HepG2 (cell line): Measurements from ENCODE around the gene CHRNB2. TPM values are rescaled to one million over a fixed set of nuclear protein-coding genes. Genes with fewer than 3 reads are reported as not detected.

Source experiments
- ATAC-seq: fragments of 200-7000 bp; cut with Tn5 transposase; 3 replicates; pipeline ENCODE4 v1.9.1; 2020; ENCODE audit warnings: mild to moderate bottlenecking, moderate library complexity
- BruUV-seq: library from RNA; stranded (reverse); fragments of 400-500 nt; replicated peaks from 2 replicates; lab custom pipeline; 2021; lab: Mats Ljungman, UMichigan
- CTCF ChIA-PET: fragments of 300-600 bp; formaldehyde crosslinking; extraction: SDS; loops from one replicate; lab custom pipeline; 2021; ENCODE audit warnings: low total read pairs, inconsistent platforms, low intra/inter-chr PET ratio; lab: Yijun Ruan, JAX
- POLR2A ChIA-PET: fragments of 350-600 bp; sonication (Branson Sonifier 250); formaldehyde crosslinking; loops from one replicate; lab custom pipeline; 2020; ENCODE audit warnings: antibody characterized with exemption, inconsistent platforms; lab: Yijun Ruan, JAX
- DNase-seq: peaks from one replicate; pipeline ENCODE4 v3.0.0-alpha.2; 2015; ENCODE audit warnings: low spot score
- FAIRE-seq: peaks from 3 replicates; lab custom pipeline; 2011; peaks lifted over from hg19 to GRCh38; lab: Jason Lieb, UNC
- H2AFZ ChIP-seq: one replicate; pipeline ENCODE4 v1.6.1; 2011; ENCODE audit warnings: low read length, inconsistent platforms
- H3K27ac ChIP-seq: fragments of 300-600 bp; 3 replicates; pipeline ENCODE4 v1.8.0; 2011; ENCODE audit warnings: mixed run types, mild to moderate bottlenecking, mixed read lengths, low read length, inconsistent platforms; ENCODE audit not compliant: insufficient read depth; ENCODE audit errors: extremely low read length
- H3K27me3 ChIP-seq, 2 experiments: fragments of 200-600 bp in 1 of 2; 2 replicates in 1 of 2; 3 replicates in 1 of 2; pipeline versions ENCODE4 v1.6.0 to v1.8.0; 2011; ENCODE audit warnings: low read length in 2 of 2, mild to moderate bottlenecking in 2 of 2, moderate library complexity in 2 of 2, inconsistent platforms in 1 of 2; ENCODE audit not compliant: insufficient read depth in 2 of 2, control insufficient read depth in 1 of 2
- H3K36me3 ChIP-seq, 2 experiments: fragments of 200-600 bp in 1 of 2; replicated peaks in 1 of 2; 2 replicates in 1 of 2; 3 replicates in 1 of 2; pipeline versions ENCODE4 v1.5.1 to v1.8.0; 2011; ENCODE audit warnings: low read length in 2 of 2, inconsistent platforms in 1 of 2; ENCODE audit not compliant: insufficient read depth in 2 of 2, control insufficient read depth in 1 of 2
- H3K4me1 ChIP-seq: 2 replicates; pipeline ENCODE4 v1.5.1; 2012; ENCODE audit warnings: low read length, inconsistent platforms; ENCODE audit not compliant: insufficient read depth
- H3K4me2 ChIP-seq: 2 replicates; pipeline ENCODE4 v1.6.0; 2011; ENCODE audit warnings: low read depth, low read length, inconsistent platforms
- H3K4me3 ChIP-seq, 3 experiments: fragments of 200-600 bp in 1 of 3; sonication (generic), shearing (Covaris generic) in 1 of 3; replicated peaks in 1 of 3; 2 replicates each; pipeline ENCODE4 v1.5.1; 2011 to 2016; ENCODE audit warnings: low read length in 3 of 3, inconsistent platforms in 2 of 3, low read depth in 2 of 3, mild to moderate bottlenecking in 2 of 3, control low read depth in 1 of 3, mixed read lengths in 1 of 3; ENCODE audit not compliant: insufficient read depth in 1 of 3
- H3K79me2 ChIP-seq: one replicate; pipeline ENCODE4 v1.6.1; 2011; ENCODE audit warnings: low read length, inconsistent platforms; ENCODE audit not compliant: insufficient read depth
- H3K9ac ChIP-seq: 2 replicates; pipeline ENCODE4 v1.6.0; 2011; ENCODE audit warnings: mild to moderate bottlenecking, low read depth, low read length, inconsistent platforms; ENCODE audit not compliant: insufficient read depth
- H3K9me3 ChIP-seq: 2 replicates; pipeline ENCODE4 v1.5.1; 2012; ENCODE audit warnings: mild to moderate bottlenecking, low read length
- H4K20me1 ChIP-seq: 2 replicates; pipeline ENCODE4 v1.6.0; 2011; ENCODE audit warnings: inconsistent platforms, mild to moderate bottlenecking, low read length, moderate library complexity; ENCODE audit not compliant: insufficient read depth
- ATRX ChIP-seq: sonication (generic); formaldehyde crosslinking; IDR thresholded peaks from 2 replicates; pipeline ENCODE4 v1.4.0; 2020; ENCODE audit warnings: missing genetic modification reagents, borderline replicate concordance
- CHD4 ChIP-seq: fragments of 200-600 bp; sonication (generic); IDR thresholded peaks from 2 replicates; pipeline ENCODE4 v1.7.0; 2017; ENCODE audit warnings: mild to moderate bottlenecking, low read length, borderline replicate concordance
- DNMT1 ChIP-seq: sonication (generic); formaldehyde crosslinking; IDR thresholded peaks from 2 replicates; pipeline ENCODE4 v1.5.1; 2020; ENCODE audit warnings: mild to moderate bottlenecking, missing genetic modification reagents
- NCOA1 ChIP-seq: sonication (generic); formaldehyde crosslinking; IDR thresholded peaks from 2 replicates; pipeline ENCODE4 v1.9.0; 2021; ENCODE audit warnings: missing genetic modification reagents
- NFIB ChIP-seq: sonication (generic); formaldehyde crosslinking; IDR thresholded peaks from 2 replicates; pipeline ENCODE4 v1.9.0; 2021; ENCODE audit warnings: missing genetic modification reagents, mild to moderate bottlenecking, borderline replicate concordance
- RBFOX2 ChIP-seq: fragments of 200-400 bp; formaldehyde crosslinking; IDR thresholded peaks from 2 replicates; pipeline ENCODE4 v1.6.1; 2017; ENCODE audit warnings: low read depth, mild to moderate bottlenecking, low read length
- SIN3B ChIP-seq: fragments of 150-350 bp; IDR thresholded peaks from 2 replicates; pipeline ENCODE4 v1.6.1; 2014; ENCODE audit warnings: low read length
- ZBTB21 ChIP-seq: sonication (generic); formaldehyde crosslinking; IDR thresholded peaks from 2 replicates; pipeline ENCODE4 v1.4.0; 2020; ENCODE audit warnings: missing genetic modification reagents
- ZBTB3 ChIP-seq: sonication (generic); formaldehyde crosslinking; IDR thresholded peaks from 2 replicates; pipeline ENCODE4 v1.4.0; 2020; ENCODE audit warnings: low read depth, mild to moderate bottlenecking, moderate library complexity, missing genetic modification reagents, borderline replicate concordance
- ZBTB44 ChIP-seq: sonication (generic); formaldehyde crosslinking; IDR thresholded peaks from 2 replicates; pipeline ENCODE4 v1.4.0; 2020; ENCODE audit warnings: missing genetic modification reagents
- ZIK1 ChIP-seq: sonication (generic); formaldehyde crosslinking; IDR thresholded peaks from 2 replicates; pipeline ENCODE4 v1.5.0; 2020; ENCODE audit warnings: mild to moderate bottlenecking, low read depth, missing genetic modification reagents, borderline replicate concordance
- ZNF550 ChIP-seq: sonication (generic); formaldehyde crosslinking; IDR thresholded peaks from 2 replicates; pipeline ENCODE4 v1.4.0; 2020; ENCODE audit warnings: mild to moderate bottlenecking, missing genetic modification reagents, borderline replicate concordance
- ZNF703 ChIP-seq: sonication (generic); formaldehyde crosslinking; IDR thresholded peaks from 2 replicates; pipeline ENCODE4 v1.5.1; 2020; ENCODE audit warnings: missing genetic modification reagents, mild to moderate bottlenecking, moderate library complexity, borderline replicate concordance
- ZNF704 ChIP-seq: sonication (generic); formaldehyde crosslinking; IDR thresholded peaks from 2 replicates; pipeline ENCODE4 v1.8.1; 2023; ENCODE audit warnings: mild to moderate bottlenecking, inconsistent platforms, moderate library complexity, missing genetic modification reagents, borderline replicate concordance
- WGBS: methylation state at CpG from one replicate; pipeline ENCODE4 v1.1.6; 2017; ENCODE audit warnings: low lambda C conversion rate; 5-methylcytosine and 5-hydroxymethylcytosine counted together
- in situ Hi-C: cut with HindIII; loops from 2 replicates; pipeline ENCODE4 v1.10.0; 2017; ENCODE audit warnings: low pct_unique_long_range_greater_than_20kb; ENCODE audit not compliant: extremely low pct_ligation_motif_present
- intact Hi-C: fragments of 100-400 bp; cut with micrococcal nuclease; formaldehyde crosslinking; loops from one replicate; pipeline ENCODE4 v1.10.0; 2022; ENCODE audit not compliant: unreplicated experiment
- polyA plus RNA-seq, 8 experiments: library from polyadenylated mRNA; depleted of rRNA in 3 of 8; stranded (reverse) in 7 of 8; unstranded in 1 of 8; fragments of >200 nt; fragmentation: Illumina TruSeq in 4 of 8; extraction: Trizol in 4 of 8; gene quantifications; 2 replicates each; pipeline versions ENCODE4 v1.2.1 to v1.2.3, GENCODE V29; 2011 to 2016; ENCODE audit warnings: low read depth in 4 of 8, missing spikeins in 1 of 8, mixed read lengths in 1 of 8; ENCODE audit not compliant: insufficient read depth in 1 of 8
- total RNA-seq, 5 experiments: library from RNA; depleted of rRNA; stranded (reverse); fragments of >200 nt; fragmentation: Illumina TruSeq; extraction: Trizol; gene quantifications; 2 replicates each; pipeline ENCODE4 v1.2.3, GENCODE V29; 2016; ENCODE audit warnings: low read depth in 1 of 5

Gene CHRNB2
- total and polyA plus RNA-seq, 2 of the 13 experiments (the other 11 are each of a cell fraction or from before 2014, with no cell fraction given), result 0.03 to 0.07 TPM

- TF ChIP-seq NCOA1, result no peak
- TF ChIP-seq RBFOX2, result no peak
- no peak for TF ChIP-seq ZNF703 (CRISPR knock-in tag)
- no peak for TF ChIP-seq ZBTB21
- TF ChIP-seq ZBTB44 (CRISPR knock-in tag), result no peak
- no peak for TF ChIP-seq ZNF550 (CRISPR knock-in tag)
- no peak for TF ChIP-seq SIN3B
- TF ChIP-seq CHD4, result no peak
- TF ChIP-seq ZBTB3 (CRISPR knock-in tag), result no peak
- TF ChIP-seq DNMT1 (CRISPR knock-in tag), result no peak
- no peak for TF ChIP-seq ATRX (CRISPR knock-in tag)
- no peak for TF ChIP-seq NFIB
- no peak for TF ChIP-seq ZNF704 (CRISPR knock-in tag)
- TF ChIP-seq ZIK1 (CRISPR knock-in tag), result no peak
- in situ Hi-C loops, result no loop called here
- H3K4me2 ChIP-seq, result no peak overlapping the region
- no peaks in the 10 kb centered on the region; a peak in 1 of 5 replicates for H3K27me3 ChIP-seq
- H3K9me3 ChIP-seq, result peaks cover 8% of the 10 kb centered on the region; the same call in 1 of the 2 replicates
- H3K36me3 ChIP-seq, result peaks cover 0 to 5% of the 10 kb centered on the region in 2 experiments; a peak in 1 of 5 replicates
- 100% methylated on average over 1 of the region's 1 CpG for WGBS
- BruUV-seq, result no TSS peak
- ChIA-PET CTCF (no interaction called here), POLR2A (no interaction called here)
- peaks cover 26% of the 10 kb centered on the region for H3K4me1 ChIP-seq
- H4K20me1 ChIP-seq, result peaks cover 7% of the 10 kb centered on the region
- H3K9ac ChIP-seq, result no peak overlapping the region
- no peak overlapping the region for H3K4me3 ChIP-seq
- H3K27ac ChIP-seq, result no peak overlapping the region
- FAIRE-seq, result no peak
- H2AFZ ChIP-seq, result no peak overlapping the region
- no peak for DNase-seq
- intact Hi-C loops, result no loop called here
- peaks cover 37% of the 10 kb centered on the region for H3K79me2 ChIP-seq
- ATAC-seq, result no peak
Measured at GRCh38 chr1:154629061-154629674, 61.6 kb downstream of the CHRNB2 start.

Other genes starting within 250 kb of the CHRNB2 start
- not detected in 2 replicates for gene AQP10, start 246.7 kb upstream of the CHRNB2 start, total RNA-seq (2016; rRNA removed; fragmentation: Illumina TruSeq; extraction: Trizol)
- gene AQP10, start 246.7 kb upstream of the CHRNB2 start, polyA plus RNA-seq (2011; rRNA removed), result 0.30 and 0.38 TPM in 2 replicates
- 31.3 and 39.3 TPM in 2 replicates for gene ATP8B2, start 242.3 kb upstream of the CHRNB2 start, total RNA-seq (2016; rRNA removed; fragmentation: Illumina TruSeq; extraction: Trizol)
- 20.4 and 23.9 TPM in 2 replicates for gene ATP8B2, start 242.3 kb upstream of the CHRNB2 start, polyA plus RNA-seq (2011; rRNA removed)
- 3.5 and 5.0 TPM in 2 replicates for gene IL6R, start 162.4 kb upstream of the CHRNB2 start, total RNA-seq (2016; rRNA removed; fragmentation: Illumina TruSeq; extraction: Trizol)
- gene IL6R, start 162.4 kb upstream of the CHRNB2 start, polyA plus RNA-seq (2011; rRNA removed), result 24.5 and 30.5 TPM in 2 replicates
- gene TDRD10, start 65.6 kb upstream of the CHRNB2 start, total RNA-seq (2016; rRNA removed; fragmentation: Illumina TruSeq; extraction: Trizol), result not detected in 2 replicates
- gene TDRD10, start 65.6 kb upstream of the CHRNB2 start, polyA plus RNA-seq (2011; rRNA removed), result not detected in 2 replicates
- not detected in 2 replicates for gene SHE, start 65.4 kb upstream of the CHRNB2 start, total RNA-seq (2016; rRNA removed; fragmentation: Illumina TruSeq; extraction: Trizol)
- not detected in 2 replicates for gene SHE, start 65.4 kb upstream of the CHRNB2 start, polyA plus RNA-seq (2011; rRNA removed)
- 37.9 and 41.7 TPM in 2 replicates for gene UBE2Q1, start 9.1 kb upstream of the CHRNB2 start, total RNA-seq (2016; rRNA removed; fragmentation: Illumina TruSeq; extraction: Trizol)
- 11.7 and 12.0 TPM in 2 replicates for gene UBE2Q1, start 9.1 kb upstream of the CHRNB2 start, polyA plus RNA-seq (2011; rRNA removed)
- gene ADAR, start 40.4 kb downstream of the CHRNB2 start, total RNA-seq (2016; rRNA removed; fragmentation: Illumina TruSeq; extraction: Trizol), result 70.8 and 94.6 TPM in 2 replicates
- gene ADAR, start 40.4 kb downstream of the CHRNB2 start, polyA plus RNA-seq (2011; rRNA removed), result 78.6 and 86.2 TPM in 2 replicates